ENCODE results near the gene INTS3. TPM values are rescaled to one million over a fixed set of nuclear protein-coding genes. Genes with fewer than 3 reads are reported as not detected.

The INTS3 gene
- total and polyA plus RNA-seq, 9 of the 15 experiments (the other 6 are each of a cell fraction or from before 2014, with no cell fraction given), result 6.3 to 24.1 (median 14.3) TPM

DNA sequence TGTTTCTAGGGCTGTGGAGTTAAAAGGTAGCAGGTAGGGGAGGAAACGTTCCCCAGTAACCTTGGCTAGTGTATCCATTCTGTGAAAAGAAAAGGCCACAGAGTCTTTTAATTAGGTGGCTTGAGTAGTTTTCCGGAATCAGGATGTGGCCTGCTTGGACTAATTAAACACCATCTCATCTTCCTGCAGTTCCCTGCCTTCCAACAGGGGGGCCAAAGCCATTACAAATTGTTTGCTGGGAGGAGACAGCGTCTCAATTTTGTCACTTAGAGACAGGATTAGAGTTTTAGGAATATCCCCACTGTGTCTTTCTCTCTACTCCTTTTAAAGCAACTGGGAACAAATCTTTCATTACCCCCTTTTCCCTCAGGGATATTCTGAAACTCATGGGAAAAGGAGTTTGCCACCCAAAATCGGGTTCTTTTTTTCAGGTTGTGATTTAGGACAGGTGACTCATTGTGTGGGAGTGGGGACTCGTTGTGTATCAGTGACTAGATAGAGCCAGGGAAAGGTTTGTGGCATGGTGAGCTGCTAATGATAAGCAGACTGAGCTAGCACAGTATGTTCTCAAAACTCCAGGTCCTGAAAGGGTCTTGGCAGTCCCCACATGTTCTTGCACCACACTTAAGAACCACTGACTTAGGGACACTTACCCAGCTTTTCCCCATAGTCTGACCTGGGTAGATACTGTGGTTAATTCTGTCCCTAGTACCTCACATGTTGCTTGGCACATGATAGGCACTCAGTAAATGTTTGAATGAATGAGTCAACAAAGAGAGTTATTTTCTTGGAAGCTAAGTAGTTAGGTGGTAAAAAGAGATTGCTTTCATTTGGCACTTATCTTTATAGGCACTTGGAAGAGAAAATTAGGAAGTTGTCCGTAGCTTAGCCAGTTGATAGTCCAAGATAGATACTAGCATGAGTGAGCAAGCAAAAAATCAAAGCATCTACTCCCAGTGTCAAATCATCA is 22.5 kb downstream of the INTS3 start (continued):
- TF ChIP-seq HDAC1 (IDR thresholded peaks at IDR 0.05), result 0 out of 4 replicates have a peak, but pooled peaks of 1 of the 2 experiments have one; percentile 9
- peak in 1 of 2 experiments; percentile 32; a peak in 1 of 4 replicates for TF ChIP-seq FOXA3 (CRISPR knock-in tag; conservative IDR thresholded peaks at IDR 0.05 in 1 of 2, IDR thresholded peaks at IDR 0.05 in 1 of 2)
- TF ChIP-seq, protein P1, sequence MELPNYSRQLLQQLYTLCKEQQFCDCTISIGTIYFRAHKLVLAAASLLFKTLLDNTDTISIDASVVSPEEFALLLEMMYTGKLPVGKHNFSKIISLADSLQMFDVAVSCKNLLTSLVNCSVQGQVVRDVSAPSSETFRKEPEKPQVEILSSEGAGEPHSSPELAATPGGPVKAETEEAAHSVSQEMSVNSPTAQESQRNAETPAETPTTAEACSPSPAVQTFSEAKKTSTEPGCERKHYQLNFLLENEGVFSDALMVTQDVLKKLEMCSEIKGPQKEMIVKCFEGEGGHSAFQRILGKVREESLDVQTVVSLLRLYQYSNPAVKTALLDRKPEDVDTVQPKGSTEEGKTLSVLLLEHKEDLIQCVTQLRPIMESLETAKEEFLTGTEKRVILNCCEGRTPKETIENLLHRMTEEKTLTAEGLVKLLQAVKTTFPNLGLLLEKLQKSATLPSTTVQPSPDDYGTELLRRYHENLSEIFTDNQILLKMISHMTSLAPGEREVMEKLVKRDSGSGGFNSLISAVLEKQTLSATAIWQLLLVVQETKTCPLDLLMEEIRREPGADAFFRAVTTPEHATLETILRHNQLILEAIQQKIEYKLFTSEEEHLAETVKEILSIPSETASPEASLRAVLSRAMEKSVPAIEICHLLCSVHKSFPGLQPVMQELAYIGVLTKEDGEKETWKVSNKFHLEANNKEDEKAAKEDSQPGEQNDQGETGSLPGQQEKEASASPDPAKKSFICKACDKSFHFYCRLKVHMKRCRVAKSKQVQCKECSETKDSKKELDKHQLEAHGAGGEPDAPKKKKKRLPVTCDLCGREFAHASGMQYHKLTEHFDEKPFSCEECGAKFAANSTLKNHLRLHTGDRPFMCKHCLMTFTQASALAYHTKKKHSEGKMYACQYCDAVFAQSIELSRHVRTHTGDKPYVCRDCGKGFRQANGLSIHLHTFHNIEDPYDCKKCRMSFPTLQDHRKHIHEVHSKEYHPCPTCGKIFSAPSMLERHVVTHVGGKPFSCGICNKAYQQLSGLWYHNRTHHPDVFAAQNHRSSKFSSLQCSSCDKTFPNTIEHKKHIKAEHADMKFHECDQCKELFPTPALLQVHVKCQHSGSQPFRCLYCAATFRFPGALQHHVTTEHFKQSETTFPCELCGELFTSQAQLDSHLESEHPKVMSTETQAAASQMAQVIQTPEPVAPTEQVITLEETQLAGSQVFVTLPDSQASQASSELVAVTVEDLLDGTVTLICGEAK (IDR thresholded peaks at IDR 0.05), result no peak
- TF ChIP-seq, protein P1 (CRISPR knock-in tag; IDR thresholded peaks at IDR 0.05), result no peak
- TF ChIP-seq MAFG (tag; conservative IDR thresholded peaks at IDR 0.05), result peak; percentile 22; the same call in 1 of the 2 replicates
- TF ChIP-seq, protein P2, sequence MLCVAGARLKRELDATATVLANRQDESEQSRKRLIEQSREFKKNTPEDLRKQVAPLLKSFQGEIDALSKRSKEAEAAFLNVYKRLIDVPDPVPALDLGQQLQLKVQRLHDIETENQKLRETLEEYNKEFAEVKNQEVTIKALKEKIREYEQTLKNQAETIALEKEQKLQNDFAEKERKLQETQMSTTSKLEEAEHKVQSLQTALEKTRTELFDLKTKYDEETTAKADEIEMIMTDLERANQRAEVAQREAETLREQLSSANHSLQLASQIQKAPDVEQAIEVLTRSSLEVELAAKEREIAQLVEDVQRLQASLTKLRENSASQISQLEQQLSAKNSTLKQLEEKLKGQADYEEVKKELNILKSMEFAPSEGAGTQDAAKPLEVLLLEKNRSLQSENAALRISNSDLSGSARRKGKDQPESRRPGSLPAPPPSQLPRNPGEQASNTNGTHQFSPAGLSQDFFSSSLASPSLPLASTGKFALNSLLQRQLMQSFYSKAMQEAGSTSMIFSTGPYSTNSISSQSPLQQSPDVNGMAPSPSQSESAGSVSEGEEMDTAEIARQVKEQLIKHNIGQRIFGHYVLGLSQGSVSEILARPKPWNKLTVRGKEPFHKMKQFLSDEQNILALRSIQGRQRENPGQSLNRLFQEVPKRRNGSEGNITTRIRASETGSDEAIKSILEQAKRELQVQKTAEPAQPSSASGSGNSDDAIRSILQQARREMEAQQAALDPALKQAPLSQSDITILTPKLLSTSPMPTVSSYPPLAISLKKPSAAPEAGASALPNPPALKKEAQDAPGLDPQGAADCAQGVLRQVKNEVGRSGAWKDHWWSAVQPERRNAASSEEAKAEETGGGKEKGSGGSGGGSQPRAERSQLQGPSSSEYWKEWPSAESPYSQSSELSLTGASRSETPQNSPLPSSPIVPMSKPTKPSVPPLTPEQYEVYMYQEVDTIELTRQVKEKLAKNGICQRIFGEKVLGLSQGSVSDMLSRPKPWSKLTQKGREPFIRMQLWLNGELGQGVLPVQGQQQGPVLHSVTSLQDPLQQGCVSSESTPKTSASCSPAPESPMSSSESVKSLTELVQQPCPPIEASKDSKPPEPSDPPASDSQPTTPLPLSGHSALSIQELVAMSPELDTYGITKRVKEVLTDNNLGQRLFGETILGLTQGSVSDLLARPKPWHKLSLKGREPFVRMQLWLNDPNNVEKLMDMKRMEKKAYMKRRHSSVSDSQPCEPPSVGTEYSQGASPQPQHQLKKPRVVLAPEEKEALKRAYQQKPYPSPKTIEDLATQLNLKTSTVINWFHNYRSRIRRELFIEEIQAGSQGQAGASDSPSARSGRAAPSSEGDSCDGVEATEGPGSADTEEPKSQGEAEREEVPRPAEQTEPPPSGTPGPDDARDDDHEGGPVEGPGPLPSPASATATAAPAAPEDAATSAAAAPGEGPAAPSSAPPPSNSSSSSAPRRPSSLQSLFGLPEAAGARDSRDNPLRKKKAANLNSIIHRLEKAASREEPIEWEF (CRISPR knock-in tag; IDR thresholded peaks at IDR 0.05), result no peak
- peak; percentile 39; the same call in 1 of the 2 replicates for TF ChIP-seq SMARCE1 (IDR thresholded peaks at IDR 0.05)
- TF ChIP-seq KDM1A (IDR thresholded peaks at IDR 0.05), result peak; percentile 85 to 88
- TF ChIP-seq HDAC2 (IDR thresholded peaks at IDR 0.05), result 0 out of 2 replicates have a peak, but pooled peaks have one; percentile 41
- TF ChIP-seq, protein P3, sequence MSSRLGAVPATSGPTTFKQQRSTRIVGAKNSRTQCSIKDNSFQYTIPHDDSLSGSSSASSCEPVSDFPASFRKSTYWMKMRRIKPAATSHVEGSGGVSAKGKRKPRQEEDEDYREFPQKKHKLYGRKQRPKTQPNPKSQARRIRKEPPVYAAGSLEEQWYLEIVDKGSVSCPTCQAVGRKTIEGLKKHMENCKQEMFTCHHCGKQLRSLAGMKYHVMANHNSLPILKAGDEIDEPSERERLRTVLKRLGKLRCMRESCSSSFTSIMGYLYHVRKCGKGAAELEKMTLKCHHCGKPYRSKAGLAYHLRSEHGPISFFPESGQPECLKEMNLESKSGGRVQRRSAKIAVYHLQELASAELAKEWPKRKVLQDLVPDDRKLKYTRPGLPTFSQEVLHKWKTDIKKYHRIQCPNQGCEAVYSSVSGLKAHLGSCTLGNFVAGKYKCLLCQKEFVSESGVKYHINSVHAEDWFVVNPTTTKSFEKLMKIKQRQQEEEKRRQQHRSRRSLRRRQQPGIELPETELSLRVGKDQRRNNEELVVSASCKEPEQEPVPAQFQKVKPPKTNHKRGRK (tag; IDR thresholded peaks at IDR 0.05), result no peak

Data from K562 (cell line).